PC-9 (cell line): ENCODE measurements around the gene CNDP1. TPM values are rescaled to one million over a fixed set of nuclear protein-coding genes. Genes with fewer than 3 reads are reported as not detected.

Experiments
- BruUV-seq: library from RNA; stranded (reverse); fragments of 400-500 nt; replicated peaks from 2 replicates; lab custom pipeline; 2021; lab: Mats Ljungman, UMichigan
- CTCF ChIA-PET: fragments of 300-600 bp; sonication (Branson Sonifier 250); formaldehyde crosslinking; loops from one replicate; lab custom pipeline; 2022; ENCODE audit warnings: antibody characterized with exemption; lab: Charles Lee
- POLR2A ChIA-PET: fragments of 300-600 bp; sonication (Branson Sonifier 250); formaldehyde crosslinking; loops from one replicate; lab custom pipeline; 2022; ENCODE audit warnings: antibody characterized with exemption; ENCODE audit not compliant: unreplicated experiment; lab: Charles Lee
- DNase-seq, 2 experiments: peaks; one replicate each; pipeline versions ENCODE4 v3.0.0 to v3.0.0-alpha.2; 2015 to 2022; ENCODE audit warnings: mixed read lengths in 1 of 2
- H2AFZ ChIP-seq: fragments of 200-600 bp; sonication (generic); 2 replicates; pipeline ENCODE4 v1.8.1; 2017; ENCODE audit warnings: antibody characterized with exemption
- H3F3A ChIP-seq: fragments of 200-600 bp; sonication (generic); 2 replicates; pipeline ENCODE4 v1.8.1; 2017; ENCODE audit warnings: antibody characterized with exemption, mild to moderate bottlenecking, low read depth; ENCODE audit not compliant: insufficient read depth
- H3K27ac ChIP-seq: fragments of 200-600 bp; sonication (generic); 2 replicates; pipeline ENCODE4 v1.6.1; 2016; ENCODE audit warnings: mixed run types
- H3K27me3 ChIP-seq: fragments of 200-600 bp; sonication (generic); 2 replicates; pipeline ENCODE4 v1.6.1; 2016; ENCODE audit warnings: low read depth, mixed run types; ENCODE audit not compliant: insufficient read depth
- H3K36me3 ChIP-seq: fragments of 200-600 bp; sonication (generic); 2 replicates; pipeline ENCODE4 v1.6.1; 2016; ENCODE audit warnings: low read depth, mixed run types
- H3K4me1 ChIP-seq: fragments of 200-600 bp; sonication (generic); replicated peaks from 2 replicates; pipeline ENCODE4 v1.6.1; 2016; ENCODE audit warnings: mixed run types; ENCODE audit not compliant: insufficient read depth
- H3K4me2 ChIP-seq: fragments of 200-600 bp; sonication (generic); 2 replicates; pipeline ENCODE4 v1.6.1; 2017; ENCODE audit warnings: mixed run types
- H3K4me3 ChIP-seq: fragments of 200-600 bp; sonication (generic); 2 replicates; pipeline ENCODE4 v1.6.1; 2016; ENCODE audit warnings: mixed run types
- H3K79me2 ChIP-seq: fragments of 200-600 bp; sonication (generic); 2 replicates; pipeline ENCODE4 v1.6.1; 2017; ENCODE audit warnings: low read depth, mixed run types
- H3K9me2 ChIP-seq: fragments of 200-600 bp; sonication (generic); 2 replicates; pipeline ENCODE4 v1.8.1; 2017; ENCODE audit warnings: mild to moderate bottlenecking; ENCODE audit not compliant: insufficient read depth
- H3K9me3 ChIP-seq: fragments of 200-600 bp; sonication (generic); 2 replicates; pipeline ENCODE4 v1.8.1; 2016; ENCODE audit warnings: low read depth; ENCODE audit not compliant: insufficient read depth
- H4K20me1 ChIP-seq: fragments of 200-600 bp; sonication (generic); 2 replicates; pipeline ENCODE4 v1.8.1; 2017; ENCODE audit not compliant: insufficient read depth
- CTCF ChIP-seq: fragments of 200-600 bp; sonication (generic); conservative IDR thresholded peaks from 2 replicates; pipeline ENCODE4 v1.6.1; 2017; ENCODE audit warnings: mixed run types, antibody characterized with exemption, mild to moderate bottlenecking, moderate library complexity
- EZH2 ChIP-seq: fragments of 200-600 bp; sonication (generic); IDR thresholded peaks from 2 replicates; pipeline ENCODE4 v1.8.0; 2017; ENCODE audit warnings: antibody characterized with exemption, low read depth
- intact Hi-C: fragments of 100-400 bp; cut with micrococcal nuclease; formaldehyde crosslinking; loops from one replicate; pipeline ENCODE4 v1.10.0; 2022; ENCODE audit not compliant: unreplicated experiment
- total RNA-seq: library from RNA; stranded (reverse); gene quantifications from 2 replicates; pipeline ENCODE4 v1.2.3, GENCODE V29; 2021

Gene CNDP1
- total RNA-seq, 1 experiment from 2014 or later: not detected

- Histone ChIP-seq H3K79me2 (peaks cover 16% of the 10 kb centered on the region), H3F3A (no peaks in the 10 kb centered on the region), H3K27me3 (no peaks in the 10 kb centered on the region), H3K36me3 (no peaks in the 10 kb centered on the region), H3K4me2 (no peak overlapping the region), H3K9me2 (no peaks in the 10 kb centered on the region), H3K4me3 (no peak overlapping the region), H3K27ac (no peak overlapping the region), H2AFZ (no peak overlapping the region), H3K9me3 (no peaks in the 10 kb centered on the region), H3K4me1 (no peaks in the 10 kb centered on the region), H4K20me1 (peaks cover 20% of the 10 kb centered on the region)
- TF ChIP-seq CTCF: no peak
- no peak for TF ChIP-seq EZH2
- POLR2A ChIA-PET: no interaction called here
- DNase-seq: no peak
- CTCF ChIA-PET: no interaction called here
- intact Hi-C loops: no loop called here
- no TSS peak for BruUV-seq
Observed at GRCh38 chr18:74604774-74605173, 70.5 kb downstream of the CNDP1 start.

- Histone ChIP-seq H3K27me3 (no peaks in the 10 kb centered on the region), H3K79me2 (0 out of 2 replicates have a peak, but pooled peaks cover 6% of the 10 kb centered on the region)
Observed at GRCh38 chr18:74608681-74609080, 74.4 kb downstream of the CNDP1 start.

GRCh38 chr18:74609535-74609934, 75.2 kb downstream of the CNDP1 start:
- intact Hi-C loops: no loop called here
- no peaks in the 10 kb centered on the region for H3K27me3 ChIP-seq
- no peak overlapping the region for H3K27ac ChIP-seq
- peaks cover 4% of the 10 kb centered on the region; the same call in 1 of the 2 replicates for H3K9me3 ChIP-seq
- DNase-seq: no peak
- H3F3A ChIP-seq: no peaks in the 10 kb centered on the region
- BruUV-seq: no TSS peak
- POLR2A ChIA-PET: no interaction called here
- TF ChIP-seq CTCF (no peak), EZH2 (no peak)
- no peaks in the 10 kb centered on the region for H3K4me1 ChIP-seq
- no peak overlapping the region for H3K4me2 ChIP-seq
- H3K4me3 ChIP-seq: no peak overlapping the region
- H3K79me2 ChIP-seq: 0 out of 2 replicates have a peak, but pooled peaks cover 6% of the 10 kb centered on the region
- H4K20me1 ChIP-seq: peaks cover 13% of the 10 kb centered on the region
- no peaks in the 10 kb centered on the region for H3K9me2 ChIP-seq
- CTCF ChIA-PET: no interaction called here
- H2AFZ ChIP-seq: no peak overlapping the region
- H3K36me3 ChIP-seq: no peaks in the 10 kb centered on the region

More at GRCh38 chr18:74608681-74609080, 74.4 kb downstream of the CNDP1 start:
- no peaks in the 10 kb centered on the region for H3K36me3 ChIP-seq
- peaks cover 1% of the 10 kb centered on the region; the same call in 1 of the 2 replicates for H3K9me3 ChIP-seq
- H3K4me1 ChIP-seq: no peaks in the 10 kb centered on the region
- ChIA-PET CTCF (no interaction called here), POLR2A (no interaction called here)
- no TSS peak for BruUV-seq
- H4K20me1 ChIP-seq: peaks cover 18% of the 10 kb centered on the region
- H3K27ac ChIP-seq: no peak overlapping the region
- H3K4me2 ChIP-seq: no peak overlapping the region
- H3K4me3 ChIP-seq: no peak overlapping the region
- no peak for TF ChIP-seq CTCF
- TF ChIP-seq EZH2: no peak
- intact Hi-C loops: no loop called here
- no peaks in the 10 kb centered on the region for H3K9me2 ChIP-seq
- no peak overlapping the region for H2AFZ ChIP-seq
- no peak for DNase-seq
- no peaks in the 10 kb centered on the region for H3F3A ChIP-seq
